ENCODE measurements around the gene PACSIN3.

- TF ChIP-seq, protein P1, sequence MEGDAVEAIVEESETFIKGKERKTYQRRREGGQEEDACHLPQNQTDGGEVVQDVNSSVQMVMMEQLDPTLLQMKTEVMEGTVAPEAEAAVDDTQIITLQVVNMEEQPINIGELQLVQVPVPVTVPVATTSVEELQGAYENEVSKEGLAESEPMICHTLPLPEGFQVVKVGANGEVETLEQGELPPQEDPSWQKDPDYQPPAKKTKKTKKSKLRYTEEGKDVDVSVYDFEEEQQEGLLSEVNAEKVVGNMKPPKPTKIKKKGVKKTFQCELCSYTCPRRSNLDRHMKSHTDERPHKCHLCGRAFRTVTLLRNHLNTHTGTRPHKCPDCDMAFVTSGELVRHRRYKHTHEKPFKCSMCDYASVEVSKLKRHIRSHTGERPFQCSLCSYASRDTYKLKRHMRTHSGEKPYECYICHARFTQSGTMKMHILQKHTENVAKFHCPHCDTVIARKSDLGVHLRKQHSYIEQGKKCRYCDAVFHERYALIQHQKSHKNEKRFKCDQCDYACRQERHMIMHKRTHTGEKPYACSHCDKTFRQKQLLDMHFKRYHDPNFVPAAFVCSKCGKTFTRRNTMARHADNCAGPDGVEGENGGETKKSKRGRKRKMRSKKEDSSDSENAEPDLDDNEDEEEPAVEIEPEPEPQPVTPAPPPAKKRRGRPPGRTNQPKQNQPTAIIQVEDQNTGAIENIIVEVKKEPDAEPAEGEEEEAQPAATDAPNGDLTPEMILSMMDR (IDR thresholded peaks at IDR 0.05; ENCODE audit: low read depth, low read length), result no peak
- no peak for TF ChIP-seq EZH2phosphoT487 (IDR thresholded peaks at IDR 0.05; ENCODE audit: low read depth)
Observed at GRCh38 chr11:47184711-47185304, 1.4 kb downstream of the PACSIN3 start.

Data from OCI-LY3 (cell line).